Peyer's patch (tissue), 4 donors: Measurements from ENCODE around the gene DDX39B.

Experiments used
- POLR2A ChIP-seq, 2 donors: fragments of 450-650 bp; IDR thresholded peaks; one replicate each; pipeline ENCODE4 v1.5.1; 2017; ENCODE audit warnings: antibody characterized with exemption in 2 of 2, mild to moderate bottlenecking in 2 of 2, moderate library complexity in 2 of 2
- TF ChIP-seq, protein P1 (sequence below), 6 experiments: fragments of 450-650 bp in 4 of 6; fragments of 200-600 bp in 2 of 6; sonication (generic) in 1 of 6; IDR thresholded peaks; one replicate each; pipeline ENCODE4 v1.5.1; 2017 to 2019; ENCODE audit warnings: antibody characterized with exemption in 6 of 6, mild to moderate bottlenecking in 3 of 6, moderate library complexity in 1 of 6

DNA sequence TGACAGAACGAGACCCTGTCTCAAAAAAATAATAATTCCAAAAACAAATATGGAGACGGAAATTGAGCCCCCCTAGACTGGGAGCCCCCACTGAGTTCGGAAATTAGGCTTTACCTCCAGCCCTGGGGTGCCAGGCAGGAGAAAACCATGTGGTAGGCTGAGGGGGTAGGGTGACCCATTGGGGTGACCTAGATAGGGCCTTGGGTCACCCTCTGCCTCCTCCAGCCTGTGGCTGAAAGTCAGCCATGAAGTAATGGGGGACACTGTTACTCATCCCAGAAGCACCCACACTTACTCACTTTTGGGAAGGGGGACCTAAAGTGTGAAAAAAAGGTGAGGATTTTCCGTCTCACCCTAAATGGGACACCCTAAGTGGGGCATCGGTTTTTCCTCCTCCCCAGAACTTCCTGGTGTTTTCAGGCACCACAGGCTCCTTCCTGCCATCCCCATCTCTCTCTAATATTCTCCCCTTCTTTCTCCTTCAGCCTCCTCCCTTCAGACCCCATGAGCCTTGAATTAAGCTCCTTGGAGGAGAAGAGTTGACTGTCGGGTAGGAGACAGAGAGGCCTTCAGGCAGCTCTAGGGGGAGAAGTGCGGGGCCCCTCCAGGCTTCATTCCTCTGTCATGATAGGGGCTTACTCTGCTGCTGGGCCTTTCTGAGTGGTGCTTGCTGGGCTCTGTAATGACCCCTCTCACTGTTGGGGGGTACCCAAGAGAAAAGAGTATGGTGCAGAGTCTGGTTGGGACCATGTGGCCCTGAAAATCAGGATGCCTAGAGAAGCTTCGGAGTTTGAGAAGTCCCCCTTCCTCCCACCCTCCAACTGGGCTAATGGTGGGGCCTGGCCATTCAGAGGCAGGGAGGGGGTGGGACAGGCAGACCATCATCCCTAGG, 38.0 kb upstream of the DDX39B start:
- TF ChIP-seq, protein P1, sequence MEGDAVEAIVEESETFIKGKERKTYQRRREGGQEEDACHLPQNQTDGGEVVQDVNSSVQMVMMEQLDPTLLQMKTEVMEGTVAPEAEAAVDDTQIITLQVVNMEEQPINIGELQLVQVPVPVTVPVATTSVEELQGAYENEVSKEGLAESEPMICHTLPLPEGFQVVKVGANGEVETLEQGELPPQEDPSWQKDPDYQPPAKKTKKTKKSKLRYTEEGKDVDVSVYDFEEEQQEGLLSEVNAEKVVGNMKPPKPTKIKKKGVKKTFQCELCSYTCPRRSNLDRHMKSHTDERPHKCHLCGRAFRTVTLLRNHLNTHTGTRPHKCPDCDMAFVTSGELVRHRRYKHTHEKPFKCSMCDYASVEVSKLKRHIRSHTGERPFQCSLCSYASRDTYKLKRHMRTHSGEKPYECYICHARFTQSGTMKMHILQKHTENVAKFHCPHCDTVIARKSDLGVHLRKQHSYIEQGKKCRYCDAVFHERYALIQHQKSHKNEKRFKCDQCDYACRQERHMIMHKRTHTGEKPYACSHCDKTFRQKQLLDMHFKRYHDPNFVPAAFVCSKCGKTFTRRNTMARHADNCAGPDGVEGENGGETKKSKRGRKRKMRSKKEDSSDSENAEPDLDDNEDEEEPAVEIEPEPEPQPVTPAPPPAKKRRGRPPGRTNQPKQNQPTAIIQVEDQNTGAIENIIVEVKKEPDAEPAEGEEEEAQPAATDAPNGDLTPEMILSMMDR (IDR thresholded peaks at IDR 0.05) = no peak
- no peak for TF ChIP-seq POLR2A (IDR thresholded peaks at IDR 0.05)
